A172 (cell line): ENCODE data around the gene SEPTIN6. TPM values are rescaled to one million over a fixed set of nuclear protein-coding genes. Genes with fewer than 3 reads are reported as not detected.
A peak's percentile ranks its signal among the peaks of the same experiment; 100 is the strongest.

ENCODE experiments used
- DNase-seq: peaks from one replicate; pipeline ENCODE4 v3.0.0-alpha.2; 2015; ENCODE audit warnings: low spot score
- total RNA-seq: library from RNA; depleted of rRNA; stranded (reverse); fragments of >200 nt; shearing (Covaris generic); gene quantifications from 2 replicates; pipeline ENCODE4 v1.2.3, GENCODE V29; 2014; rRNA removed

SEPTIN6 gene
- total RNA-seq = 13.9 and 15.3 TPM in 2 replicates

GRCh38 chrX:119693040-119693995, at the start of gene SEPTIN6:
TSS of gene SEPTIN6 (minus strand) at chrX:119693168. CDS start at chrX:119693105, 63 bp downstream.
- DNase-seq = peak; percentile 30

- no peak for DNase-seq
These were observed 45.8 kb upstream of the SEPTIN6 start for GRCh38 chrX:119738742-119739141.

- DNase-seq = no peak
These were observed 43.3 kb upstream of the SEPTIN6 start for GRCh38 chrX:119736206-119736764.

GRCh38 chrX:119735467-119735866, 42.5 kb upstream of the SEPTIN6 start:
- DNase-seq = no peak

- DNase-seq = no peak
These were observed 42.0 kb upstream of the SEPTIN6 start for GRCh38 chrX:119734897-119735339.

DNA sequence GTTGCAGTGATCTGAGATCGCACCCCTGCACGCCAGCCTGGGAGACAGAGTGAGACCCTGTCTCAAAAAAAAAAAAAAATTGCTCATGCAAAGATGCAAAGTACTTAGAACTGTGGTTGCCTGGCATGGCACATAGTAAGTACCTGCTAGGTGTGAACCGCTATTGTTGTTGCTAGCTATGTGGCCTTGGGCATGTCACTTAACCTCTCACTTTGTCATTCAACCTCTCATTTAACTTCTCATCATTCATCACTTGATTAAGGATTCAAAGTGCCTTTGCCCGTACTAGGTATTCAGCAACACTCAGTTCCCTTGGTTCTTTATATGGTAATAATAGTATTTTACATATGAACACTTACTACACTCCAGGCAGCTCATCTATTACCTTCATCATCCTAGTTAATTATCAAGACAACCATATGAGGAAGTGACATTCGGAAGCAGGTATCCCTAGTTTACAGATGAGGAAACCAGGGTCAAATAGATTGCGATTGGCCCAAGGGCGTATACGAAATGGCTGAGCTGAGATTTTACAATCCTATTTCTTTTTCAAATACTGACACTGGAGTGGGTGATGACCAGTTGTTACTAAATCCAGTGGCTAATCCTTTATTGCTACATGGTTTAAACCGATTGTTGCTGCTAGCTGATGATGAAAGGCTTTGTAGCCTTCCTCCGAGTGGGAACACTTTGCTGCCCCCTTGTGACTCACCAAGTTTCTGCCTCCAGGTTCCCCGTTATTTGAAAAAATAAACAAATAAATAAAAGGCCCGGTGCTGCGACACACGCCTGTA, 36.6 kb upstream of the SEPTIN6 start:
- DNase-seq = peak; percentile 30

- no peak for DNase-seq
These were observed 35.5 kb upstream of the SEPTIN6 start for GRCh38 chrX:119728487-119728886.

GRCh38 chrX:119726900-119727555, 34.1 kb upstream of the SEPTIN6 start:
- no peak for DNase-seq

GRCh38 chrX:119721926-119722325, 29.0 kb upstream of the SEPTIN6 start:
- no peak for DNase-seq

- DNase-seq = no peak
These were observed 28.5 kb upstream of the SEPTIN6 start for GRCh38 chrX:119721487-119721886.

- DNase-seq = no peak
These were observed 16.7 kb upstream of the SEPTIN6 start for GRCh38 chrX:119709630-119710029.

DNA sequence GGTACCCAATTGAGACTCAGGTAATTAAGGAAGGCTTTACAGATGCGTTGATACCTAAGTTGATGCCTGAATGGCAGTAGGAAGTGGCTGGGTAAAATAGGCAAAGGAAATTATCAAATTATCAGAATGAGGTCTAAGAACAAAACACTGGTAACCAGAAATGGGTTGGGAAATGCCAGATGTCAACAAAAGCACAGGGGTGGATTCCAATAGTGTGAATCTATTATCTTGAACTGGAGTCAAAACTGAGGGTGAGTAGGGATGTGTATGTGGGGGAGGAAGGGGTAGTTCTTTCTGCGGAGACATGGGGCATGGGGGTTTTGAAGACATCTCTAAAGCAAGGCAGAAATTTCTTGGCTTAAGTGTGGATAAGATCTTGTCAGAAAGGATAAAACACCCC, 16.0 kb upstream of the SEPTIN6 start:
- DNase-seq = no peak

- no peak for DNase-seq
These were observed 13.6 kb upstream of the SEPTIN6 start for GRCh38 chrX:119706616-119707015.

DNA sequence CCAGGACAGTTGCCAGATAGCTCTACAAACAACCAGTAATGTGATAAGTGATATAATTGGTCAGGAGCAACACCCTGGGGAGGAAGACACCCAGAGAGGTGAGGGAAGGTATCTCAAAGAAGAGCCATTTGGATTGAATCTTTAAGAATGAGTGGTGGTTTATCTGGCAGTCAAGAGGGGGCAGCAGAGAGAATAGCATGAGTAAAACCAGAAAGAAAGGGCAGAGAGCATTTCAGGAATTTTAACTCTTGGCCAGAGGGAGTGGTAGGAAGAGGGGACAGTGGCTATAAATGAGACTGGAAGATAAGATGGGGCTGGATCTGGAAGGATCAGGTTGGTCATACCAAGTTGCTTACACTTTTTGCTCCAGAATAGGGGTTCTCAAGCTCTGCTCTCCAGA, 5.9 kb upstream of the SEPTIN6 start:
- peak; percentile 43 for DNase-seq

DNA sequence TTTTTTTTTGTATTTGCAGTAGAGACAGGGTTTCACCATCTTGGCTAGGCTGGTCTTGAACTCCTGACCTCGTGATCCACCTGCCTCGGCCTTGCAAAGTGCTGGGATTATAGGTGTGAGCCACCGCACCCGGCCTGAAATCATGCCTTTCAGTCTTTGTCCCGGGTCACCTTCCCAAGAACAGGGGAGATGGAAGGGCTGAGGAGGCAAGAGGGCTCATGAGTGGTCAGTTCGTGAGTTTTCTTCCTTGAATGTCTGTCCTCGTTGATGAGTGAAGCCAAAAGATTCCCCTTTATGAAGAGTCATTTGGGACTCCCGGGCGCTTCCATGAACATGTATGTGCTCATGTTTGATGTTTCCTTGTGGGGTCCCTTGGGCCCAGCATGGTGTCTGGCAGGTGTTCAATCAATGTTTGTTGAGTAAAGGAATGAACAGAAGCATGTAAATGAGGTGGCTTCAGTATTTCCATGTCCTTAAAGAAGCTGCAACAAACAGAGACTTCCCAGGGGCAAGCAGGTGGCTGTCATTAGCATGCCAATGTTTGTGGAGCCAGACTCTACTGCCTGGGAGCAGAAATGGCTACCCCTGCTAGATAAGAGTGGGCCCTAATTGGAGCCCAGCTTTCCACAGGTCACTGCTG, 3.4 kb upstream of the SEPTIN6 start:
- no peak for DNase-seq

GRCh38 chrX:119695535-119696050, 2.6 kb upstream of the SEPTIN6 start:
- no peak for DNase-seq

DNA sequence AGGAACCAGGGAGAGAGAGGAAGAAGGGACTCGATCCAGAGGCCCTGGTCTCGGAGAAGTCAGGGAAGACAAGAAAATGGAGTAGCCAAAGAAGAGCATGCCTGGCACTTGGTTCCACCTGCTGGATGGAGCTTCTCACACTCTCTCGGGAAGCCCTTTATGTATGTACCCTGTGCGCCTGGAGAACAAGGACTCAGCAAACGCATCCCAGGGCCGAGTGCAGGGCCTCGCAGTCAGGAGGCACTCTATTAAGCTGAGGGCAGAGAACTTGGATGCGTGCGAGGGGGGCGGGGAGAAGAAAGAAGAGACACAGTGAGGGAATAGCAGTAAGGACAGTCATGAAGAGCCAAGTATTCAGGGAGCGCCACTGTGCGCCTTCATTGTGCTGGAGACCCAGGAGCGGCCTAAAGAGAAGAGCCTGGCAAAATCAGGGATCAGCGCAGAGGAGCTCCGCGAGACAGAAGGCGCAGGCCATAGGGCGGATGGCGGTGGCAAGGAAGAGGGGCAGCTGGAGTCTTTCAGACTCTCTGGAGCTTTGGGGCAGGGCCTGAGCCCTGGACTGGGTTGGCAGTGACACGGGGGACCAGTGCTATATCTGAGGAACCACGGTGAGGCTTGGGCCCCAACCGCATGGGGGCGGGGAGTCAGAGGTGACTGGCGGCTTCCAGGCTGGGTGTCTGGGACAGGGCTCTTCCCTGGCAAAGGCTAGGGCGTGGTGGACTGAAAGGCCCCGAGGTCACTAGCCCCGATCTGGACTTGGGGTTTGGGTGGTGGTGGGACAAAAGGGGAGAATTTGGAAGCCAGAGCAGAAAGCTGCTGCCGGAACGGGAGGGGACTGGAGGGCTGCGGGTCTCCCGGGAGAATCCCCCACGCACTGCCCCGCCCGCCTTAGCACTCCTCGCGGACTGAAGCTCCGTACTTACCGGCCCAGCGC, 1.9 kb upstream of the SEPTIN6 start:
- no peak for DNase-seq

- no peak for DNase-seq
These were observed 1.1 kb upstream of the SEPTIN6 start for GRCh38 chrX:119693996-119694451.

- no peak for DNase-seq
These were observed 553 bp downstream of the SEPTIN6 start for GRCh38 chrX:119692191-119693039.
